Colonic mucosa (tissue), 4 donors: ENCODE results near the gene NRAP. TPM values are rescaled to one million over a fixed set of nuclear protein-coding genes. Genes with fewer than 3 reads are reported as not detected.
A peak's percentile ranks its signal among the peaks of the same experiment; 100 is the strongest.

ENCODE experiments used
- DNase-seq: peaks from one replicate; pipeline ENCODE4 v3.0.0-alpha.2; 2020
- H3K27ac ChIP-seq: fragments of 200-600 bp; one replicate; pipeline ENCODE4 v1.8.0; 2021
- H3K27me3 ChIP-seq: fragments of 200-600 bp; one replicate; pipeline ENCODE4 v1.8.0; 2021
- H3K36me3 ChIP-seq: fragments of 200-600 bp; one replicate; pipeline ENCODE4 v1.8.0; 2021
- H3K4me1 ChIP-seq: fragments of 200-600 bp; one replicate; pipeline ENCODE4 v1.8.0; 2021; ENCODE audit warnings: mild to moderate bottlenecking
- H3K4me3 ChIP-seq: fragments of 200-600 bp; one replicate; pipeline ENCODE4 v1.8.0; 2021
- H3K9ac ChIP-seq, 2 donors: one replicate each; pipeline ENCODE4 v1.7.0; 2013; ENCODE audit warnings: control low read depth in 2 of 2, low read depth in 2 of 2, low read length in 2 of 2
- H3K9me3 ChIP-seq: fragments of 200-600 bp; one replicate; pipeline ENCODE4 v1.8.0; 2021
- intact Hi-C: fragments of 100-400 bp; cut with DNase I; formaldehyde crosslinking; loops from one replicate; pipeline ENCODE4 v1.14.1; 2022
- total RNA-seq, 2 donors: library from RNA; stranded (reverse); fragmentation: NEBNext Ultra II Directional in 1 of 2; extraction: Animal tissue kit (Norgen Biotek cat#: 25700) in 1 of 2; gene quantifications; one replicate each; pipeline ENCODE4 v1.2.1, GENCODE V29; 2021
- TF ChIP-seq, protein P1 (sequence below): fragments of 200-600 bp; IDR thresholded peaks from one replicate; pipeline ENCODE4 v1.8.0; 2022; ENCODE audit warnings: antibody characterized with exemption, mild to moderate bottlenecking
- donor health status: healthy.
- donor health status: DM: no; HTN: no; CAD: no.
- donor health status: DM: no; HTN: no; CAD: no.

Gene NRAP
- total RNA-seq, 2 donors from 2014 or later: 1.1 to 1.3 TPM

DNA sequence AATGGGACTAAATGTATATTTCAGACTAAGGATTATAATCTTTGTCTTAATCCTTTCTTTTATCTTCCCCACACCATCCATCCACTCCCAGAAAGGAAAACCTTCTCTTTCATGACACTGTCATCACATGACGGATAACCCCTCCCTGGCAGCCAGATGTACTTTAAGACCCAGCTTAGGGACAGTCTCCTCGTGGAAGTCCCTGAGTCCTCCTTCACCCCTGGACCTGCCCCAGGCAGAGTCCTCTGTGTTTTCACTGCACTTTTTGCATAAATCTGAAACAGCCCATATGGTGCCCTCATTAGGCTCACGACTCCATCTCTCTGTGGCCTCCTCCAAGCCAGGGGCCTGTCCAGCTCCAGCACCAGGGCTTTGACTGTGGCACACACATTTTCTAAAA, 16.0 kb downstream of the NRAP start:
- Histone ChIP-seq H3K27me3 (no peaks in the 10 kb centered on the region), H3K27ac (no peak overlapping the region)
- TF ChIP-seq, protein P1, sequence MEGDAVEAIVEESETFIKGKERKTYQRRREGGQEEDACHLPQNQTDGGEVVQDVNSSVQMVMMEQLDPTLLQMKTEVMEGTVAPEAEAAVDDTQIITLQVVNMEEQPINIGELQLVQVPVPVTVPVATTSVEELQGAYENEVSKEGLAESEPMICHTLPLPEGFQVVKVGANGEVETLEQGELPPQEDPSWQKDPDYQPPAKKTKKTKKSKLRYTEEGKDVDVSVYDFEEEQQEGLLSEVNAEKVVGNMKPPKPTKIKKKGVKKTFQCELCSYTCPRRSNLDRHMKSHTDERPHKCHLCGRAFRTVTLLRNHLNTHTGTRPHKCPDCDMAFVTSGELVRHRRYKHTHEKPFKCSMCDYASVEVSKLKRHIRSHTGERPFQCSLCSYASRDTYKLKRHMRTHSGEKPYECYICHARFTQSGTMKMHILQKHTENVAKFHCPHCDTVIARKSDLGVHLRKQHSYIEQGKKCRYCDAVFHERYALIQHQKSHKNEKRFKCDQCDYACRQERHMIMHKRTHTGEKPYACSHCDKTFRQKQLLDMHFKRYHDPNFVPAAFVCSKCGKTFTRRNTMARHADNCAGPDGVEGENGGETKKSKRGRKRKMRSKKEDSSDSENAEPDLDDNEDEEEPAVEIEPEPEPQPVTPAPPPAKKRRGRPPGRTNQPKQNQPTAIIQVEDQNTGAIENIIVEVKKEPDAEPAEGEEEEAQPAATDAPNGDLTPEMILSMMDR: no peak

DNA sequence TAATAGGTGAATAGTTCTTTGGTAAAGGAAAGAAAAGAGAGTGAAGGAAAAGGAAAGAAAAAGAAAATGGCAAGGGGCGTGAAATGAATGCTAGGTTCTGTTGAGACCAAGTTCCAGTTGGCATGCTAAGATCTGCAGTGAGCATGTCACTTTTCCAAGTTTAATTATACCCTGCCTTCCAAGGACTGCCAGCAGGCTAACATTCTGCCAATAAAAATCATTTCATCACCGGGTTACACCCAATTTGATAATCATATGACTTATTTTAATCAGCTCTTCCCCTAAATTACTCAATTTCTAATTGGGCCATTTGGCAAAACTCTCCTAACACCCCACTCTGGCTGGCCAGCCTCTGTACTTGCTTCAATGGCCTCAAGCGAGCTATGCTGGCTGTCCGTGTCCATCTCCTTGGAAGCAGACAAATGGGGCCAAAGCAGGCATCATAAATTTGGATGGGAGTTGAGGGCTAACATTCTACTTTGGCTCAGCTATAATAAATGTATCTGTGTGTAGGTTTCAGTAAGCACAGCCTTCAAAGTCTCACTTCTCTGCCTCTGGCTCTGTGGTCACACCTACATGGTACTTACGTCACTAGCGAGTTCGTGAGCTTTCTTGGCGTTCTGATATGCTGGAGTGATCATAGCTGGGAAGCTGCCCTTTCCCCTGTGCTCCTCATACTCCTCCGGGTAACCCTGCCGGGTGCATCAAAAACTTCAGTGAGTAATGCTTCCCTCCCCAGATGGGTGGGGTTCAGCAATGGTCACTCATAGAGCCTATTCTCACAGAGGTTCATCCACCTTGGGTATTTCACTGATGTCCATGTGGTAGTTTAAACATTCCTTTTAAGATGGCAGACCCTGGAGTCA, 17.3 kb downstream of the NRAP start:
- intact Hi-C loops: no loop called here
- Histone ChIP-seq H3K4me3 (no peak overlapping the region), H3K4me1 (no peaks in the 10 kb centered on the region), H3K9me3 (no peaks in the 10 kb centered on the region), H3K9ac (no peak overlapping the region), H3K36me3 (no peaks in the 10 kb centered on the region), H3K27ac (no peak overlapping the region), H3K27me3 (no peaks in the 10 kb centered on the region)
- no peak for DNase-seq
- TF ChIP-seq, protein P1: no peak

More for the DNA sequence above, 16.0 kb downstream of the NRAP start:
- no peaks in the 10 kb centered on the region for H3K36me3 ChIP-seq
- H3K4me1 ChIP-seq: no peaks in the 10 kb centered on the region
- no peaks in the 10 kb centered on the region for H3K9me3 ChIP-seq
- no peak overlapping the region for H3K4me3 ChIP-seq
- DNase-seq: no peak
- H3K9ac ChIP-seq: no peak overlapping the region
- intact Hi-C loops: no loop called here

DNA sequence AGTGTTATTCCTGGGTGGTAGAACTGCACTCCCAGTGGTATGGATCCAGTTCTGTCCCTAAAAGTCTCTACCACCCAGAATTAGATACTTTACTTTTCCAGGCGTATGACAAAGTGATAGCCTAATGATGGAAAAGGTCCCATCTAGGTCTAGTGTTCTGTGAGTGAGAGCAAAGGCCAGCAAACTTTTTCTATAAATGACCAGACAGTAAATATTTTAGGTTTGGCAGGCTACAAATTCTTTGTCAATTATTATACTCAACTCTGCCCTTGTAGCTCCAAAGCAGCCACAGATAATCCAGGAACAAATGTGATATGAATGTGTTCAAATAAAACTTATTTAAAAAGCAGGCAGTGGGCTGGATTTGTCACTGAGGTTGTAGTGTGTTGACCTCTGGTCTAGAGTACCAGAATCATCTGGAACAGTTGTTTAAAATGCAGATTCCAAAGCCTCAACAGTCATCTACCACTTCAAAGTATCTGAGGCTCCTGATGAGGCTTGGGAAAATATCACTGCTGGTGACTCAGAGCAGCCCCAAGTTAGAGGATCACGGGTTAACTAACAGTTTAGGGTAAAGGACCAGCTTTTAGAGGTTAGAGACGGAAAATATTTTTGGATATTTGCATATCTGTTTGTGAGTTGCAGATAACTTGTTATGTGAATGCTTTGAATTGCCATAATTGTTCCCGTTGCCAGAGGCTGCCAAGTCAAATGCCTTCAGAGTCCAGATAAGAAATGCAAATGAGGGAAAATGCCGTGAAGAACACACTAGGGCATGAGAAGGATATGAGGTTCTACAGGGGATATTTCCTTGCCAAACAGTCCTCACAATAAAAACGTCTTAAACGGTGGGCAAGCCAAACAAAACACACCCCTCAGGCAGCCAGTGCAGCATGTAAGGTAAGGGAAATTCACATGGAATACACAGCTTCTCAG, 19.4 kb downstream of the NRAP start:
- Histone ChIP-seq H3K36me3 (no peaks in the 10 kb centered on the region), H3K9me3 (no peaks in the 10 kb centered on the region), H3K4me1 (no peaks in the 10 kb centered on the region), H3K27ac (peak overlapping the region; percentile 71), H3K4me3 (no peak overlapping the region), H3K9ac (no peak overlapping the region), H3K27me3 (no peaks in the 10 kb centered on the region)
- TF ChIP-seq, protein P1: no peak
- peak; percentile 63 for DNase-seq
- intact Hi-C loops: no loop called here

DNA sequence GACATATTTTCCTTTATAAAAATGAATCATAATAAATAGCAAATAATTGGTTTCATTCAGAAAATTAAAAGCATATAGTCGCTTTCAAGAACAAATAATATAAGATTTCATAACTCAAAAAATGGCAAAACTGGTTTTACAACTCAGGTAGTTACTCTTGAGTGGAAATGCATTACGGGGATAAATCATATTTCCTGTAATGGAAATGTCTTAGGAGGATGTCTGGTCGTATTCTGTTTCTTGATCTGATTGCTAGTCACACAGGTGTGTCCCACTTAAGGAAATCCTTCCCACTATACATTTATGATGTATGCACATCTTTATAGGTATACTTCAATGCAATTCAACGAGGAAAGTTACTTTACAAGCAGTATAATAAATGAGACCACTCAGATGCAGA, 20.7 kb downstream of the NRAP start:
- DNase-seq: no peak
- Histone ChIP-seq H3K4me3 (no peak overlapping the region), H3K27me3 (no peaks in the 10 kb centered on the region), H3K4me1 (no peaks in the 10 kb centered on the region), H3K9ac (no peak overlapping the region), H3K9me3 (no peaks in the 10 kb centered on the region), H3K36me3 (no peaks in the 10 kb centered on the region), H3K27ac (peak overlapping the region; percentile 71)
- intact Hi-C loops: no loop called here
- TF ChIP-seq, protein P1: no peak

DNA sequence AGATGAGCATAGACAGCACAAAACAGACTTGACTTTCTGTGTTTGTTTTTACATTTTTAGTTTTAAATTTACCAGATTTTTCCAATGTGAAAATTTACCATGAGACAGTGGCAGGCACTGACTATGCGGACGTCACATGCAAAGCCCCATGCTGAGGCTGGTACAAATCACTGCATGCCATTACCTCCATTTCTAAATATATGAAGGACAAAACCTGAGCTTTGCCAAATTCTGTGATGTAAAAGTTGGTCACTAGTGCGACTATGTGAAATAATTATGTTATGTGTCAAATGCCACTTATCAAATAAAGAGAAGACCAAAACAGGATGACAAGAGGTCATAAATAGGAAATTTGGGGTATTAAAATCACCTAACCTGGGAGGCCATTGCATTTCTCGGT, 22.1 kb downstream of the NRAP start:
- TF ChIP-seq, protein P1: no peak

More for the DNA sequence above, 22.1 kb downstream of the NRAP start:
- DNase-seq: no peak
- no peaks in the 10 kb centered on the region for H3K4me1 ChIP-seq
- H3K9me3 ChIP-seq: no peaks in the 10 kb centered on the region
- H3K36me3 ChIP-seq: no peaks in the 10 kb centered on the region
- H3K4me3 ChIP-seq: no peak overlapping the region
- no peak overlapping the region for H3K9ac ChIP-seq
- no peaks in the 10 kb centered on the region for H3K27me3 ChIP-seq
- H3K27ac ChIP-seq: no peak overlapping the region
- intact Hi-C loops: no loop called here
